ENCODE results near the gene TUB. TPM values are rescaled to one million over a fixed set of nuclear protein-coding genes. Genes with fewer than 3 reads are reported as not detected.

TUB gene
- total RNA-seq, 1 donor from 2014 or later, result 22.3 TPM

- ATAC-seq (no peak), DNase-seq (no peak)
- intact Hi-C loops (cut with micrococcal nuclease), result no loop called here
Measured at GRCh38 chr11:8138526-8138925, 57.5 kb downstream of the TUB start.

DNA sequence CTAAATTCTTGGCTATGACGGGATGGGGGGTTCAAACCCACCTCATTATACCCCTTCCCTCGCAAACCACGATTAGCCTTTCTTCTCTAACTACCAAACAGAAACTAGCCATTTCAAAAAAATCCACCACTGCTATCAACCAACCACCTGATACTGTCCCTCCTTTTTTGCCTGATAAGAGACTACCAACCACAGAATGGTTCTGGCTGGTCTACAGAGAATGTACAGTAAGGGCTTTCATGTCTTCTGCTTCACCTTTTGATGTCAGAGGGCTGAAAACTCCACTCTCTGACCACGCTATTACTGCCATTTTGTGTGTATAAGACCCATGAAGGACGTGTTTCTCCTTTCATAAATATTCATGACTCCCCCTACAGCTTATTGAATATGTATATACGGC, 68.7 kb downstream of the TUB start:
- intact Hi-C loops (cut with micrococcal nuclease), result no loop called here
- ATAC-seq (no peak), DNase-seq (no peak)

Other genes with a start within 250 kb of the TUB start
- not detected for gene OR10A6, start 149.9 kb upstream of the TUB start, total RNA-seq
- not detected for gene OR10A3, start 139.5 kb upstream of the TUB start, total RNA-seq
- not detected for gene NLRP10, start 115.8 kb upstream of the TUB start, total RNA-seq
- 156 TPM for gene EIF3F, start 93.9 kb upstream of the TUB start, total RNA-seq
- gene RIC3, start 87.8 kb downstream of the TUB start, total RNA-seq, result 14.1 TPM
- 2.6 TPM for gene LMO1, start 182.7 kb downstream of the TUB start, total RNA-seq

All from left ventricle myocardium superior (tissue), 1 donor.